GM10248 (cell line): ENCODE results near the gene GSTM3.

Source experiments
- CTCF ChIA-PET: fragments of 300-600 bp; sonication (Branson Sonifier 250); formaldehyde crosslinking; extraction: SDS; loops from one replicate; lab custom pipeline; 2021; ENCODE audit warnings: antibody characterized with exemption; lab: Yijun Ruan, JAX
- POLR2A ChIA-PET: fragments of 350-650 bp; sonication (Branson Sonifier 250); formaldehyde crosslinking; extraction: SDS; loops from one replicate; lab custom pipeline; 2020; ENCODE audit warnings: antibody characterized with exemption; lab: Yijun Ruan, JAX
- DNase-seq: peaks from one replicate; pipeline ENCODE4 v3.0.0; 2012; ENCODE audit errors: extremely low spot score
- CTCF ChIP-seq: IDR thresholded peaks from 2 replicates; pipeline ENCODE4 v1.5.1; 2012; ENCODE audit warnings: mild to moderate bottlenecking, low read depth; ENCODE audit errors: extremely low read depth, missing control alignments, control extremely low read depth

The GSTM3 gene

DNA sequence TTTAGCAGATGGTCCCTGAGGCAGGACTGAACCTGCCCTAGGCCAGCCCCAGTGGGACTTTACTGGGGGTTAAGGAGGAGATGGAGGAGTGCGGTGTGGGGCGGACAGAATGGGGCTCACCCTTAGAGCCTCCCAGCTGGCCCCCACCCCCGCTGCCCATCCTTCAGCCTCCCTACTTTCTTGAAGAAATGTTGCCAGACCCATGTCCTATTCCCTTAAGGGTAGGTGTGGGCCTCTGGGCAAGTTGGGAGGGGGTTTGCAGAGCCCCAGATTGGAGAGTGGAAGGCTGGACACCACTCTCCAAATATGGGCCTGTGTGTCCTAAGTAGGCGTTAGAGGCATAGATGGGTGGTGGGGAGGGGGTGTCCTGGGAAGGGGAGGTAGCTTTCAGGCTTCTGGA, 42.1 kb upstream of the GSTM3 start:
- TF ChIP-seq CTCF, result no peak
- no peak for DNase-seq
- CTCF ChIA-PET, result interaction anchor here (2.1 to 15.3 kb wide), 6 partner anchors 8 to 229 kb away, joined by 7 to 737 read pairs (median 34); partner anchors contain the start of gene AHCYL1
- POLR2A ChIA-PET, result no interaction called here

GRCh38 chr1:109782514-109782913, 41.7 kb upstream of the GSTM3 start:
- CTCF ChIA-PET, result interaction anchor here (2.4 to 15.3 kb wide), 5 partner anchors 8 to 229 kb away, joined by 14 to 737 read pairs (median 169); partner anchors contain the start of gene AHCYL1
- POLR2A ChIA-PET, result no interaction called here
- no peak for TF ChIP-seq CTCF
- DNase-seq, result no peak

- CTCF ChIA-PET, result interaction anchor here (2.4 to 15.3 kb wide), 5 partner anchors 7 to 230 kb away, joined by 14 to 737 read pairs (median 169); partner anchors contain the start of gene AHCYL1
- no peak for TF ChIP-seq CTCF
- no peak for DNase-seq
- POLR2A ChIA-PET, result no interaction called here
These were observed 41.0 kb upstream of the GSTM3 start for GRCh38 chr1:109781806-109782205.

DNA sequence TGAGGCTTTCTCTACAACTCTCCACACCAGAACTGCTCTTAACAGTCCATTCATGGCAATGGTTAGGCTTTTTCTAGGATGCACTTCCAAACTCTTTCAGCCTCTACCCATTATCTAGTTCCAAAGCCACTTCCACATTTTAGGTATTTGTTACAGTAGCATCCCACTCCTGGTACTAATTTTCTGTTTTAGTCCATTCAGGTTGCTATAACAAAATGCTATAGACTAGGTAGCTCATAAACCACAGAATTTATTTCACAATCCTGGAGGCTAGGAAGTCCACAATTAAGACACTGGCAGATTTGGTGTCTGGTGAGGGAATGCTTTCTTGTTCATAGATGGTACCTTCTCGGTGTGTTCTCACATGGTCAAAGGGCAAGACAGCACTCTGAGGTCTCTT, 40.1 kb upstream of the GSTM3 start:
- no peak for TF ChIP-seq CTCF
- POLR2A ChIA-PET, result no interaction called here
- DNase-seq, result no peak
- CTCF ChIA-PET, result interaction anchor here (2.4 to 15.3 kb wide), 4 partner anchors 9 to 231 kb away, joined by 14 to 737 read pairs (median 192); partner anchors contain the start of gene AHCYL1

GRCh38 chr1:109777980-109778625, 37.3 kb upstream of the GSTM3 start:
- no peak for DNase-seq
- POLR2A ChIA-PET, result interaction anchor here (1.6 kb wide), 1 partner anchor 207 kb away, joined by 5 read pairs; the partner anchor contains the start of gene AHCYL1
- CTCF ChIA-PET, result interaction anchor here (1.0 to 15.3 kb wide), 31 partner anchors 10 to 327 kb away, joined by 3 to 737 read pairs (median 10); partner anchors contain the start of genes AHCYL1 and GSTM4
- no peak for TF ChIP-seq CTCF

DNA sequence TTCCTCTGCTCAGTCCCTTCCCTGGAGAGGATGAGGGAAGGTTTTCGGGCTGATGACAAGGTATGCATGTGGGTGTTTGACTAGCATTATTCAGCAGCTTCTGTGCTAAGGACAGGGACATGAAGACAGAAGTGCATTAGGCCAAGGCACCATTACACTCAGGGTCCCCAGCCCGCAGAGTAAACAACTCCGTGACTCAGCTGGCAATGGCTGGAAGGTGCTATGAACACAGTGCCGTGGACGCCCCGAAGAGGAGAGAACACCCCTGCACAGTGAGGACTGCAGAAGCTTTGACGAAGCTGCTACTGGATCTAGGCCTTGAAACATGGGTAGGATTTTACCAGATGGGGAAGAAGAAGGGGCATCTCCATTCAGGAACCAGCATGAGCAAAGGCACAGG, 36.6 kb upstream of the GSTM3 start:
- POLR2A ChIA-PET, result interaction anchor here (1.6 kb wide), 1 partner anchor 207 kb away, joined by 5 read pairs; the partner anchor contains the start of gene AHCYL1
- no peak for TF ChIP-seq CTCF
- no peak for DNase-seq
- CTCF ChIA-PET, result interaction anchor here (0.6 to 15.3 kb wide), 67 partner anchors 11 to 328 kb away, joined by 3 to 737 read pairs (median 5); partner anchors contain the start of genes AHCYL1, EPS8L3, GNAI3 and GSTM4
